ENCODE results near the gene NEMP2.
A peak's percentile ranks its signal among the peaks of the same experiment; 100 is the strongest.

The NEMP2 gene

GRCh38 chr2:190534310-190535120 is at the start of gene NEMP2:
Gene NEMP2, minus strand, starts transcription at chr2:190534722. Its CDS starts 67 bp downstream, at chr2:190534655.
- DNase-seq, result peak; percentile 80

GRCh38 chr2:190583507-190584337 is 49.2 kb upstream of the NEMP2 start:
- no peak for DNase-seq

- DNase-seq, result no peak
These were observed 48.4 kb upstream of the NEMP2 start for GRCh38 chr2:190582736-190583506.

GRCh38 chr2:190582019-190582418 is 47.5 kb upstream of the NEMP2 start:
- no peak for DNase-seq

GRCh38 chr2:190579915-190580846 is 45.7 kb upstream of the NEMP2 start:
- DNase-seq, result no peak

- DNase-seq, result no peak
These were observed 44.5 kb upstream of the NEMP2 start for GRCh38 chr2:190579058-190579410.

- DNase-seq, result no peak
These were observed 43.9 kb upstream of the NEMP2 start for GRCh38 chr2:190578158-190579057.

- DNase-seq, result no peak
These were observed 42.1 kb upstream of the NEMP2 start for GRCh38 chr2:190576573-190576972.

GRCh38 chr2:190575263-190575662 is 40.7 kb upstream of the NEMP2 start:
- no peak for DNase-seq

- DNase-seq, result peak; percentile 65
These were observed 39.6 kb upstream of the NEMP2 start for GRCh38 chr2:190574169-190574568.

- DNase-seq, result no peak
These were observed 37.7 kb upstream of the NEMP2 start for GRCh38 chr2:190572246-190572645.

GRCh38 chr2:190571686-190572085 is 37.2 kb upstream of the NEMP2 start:
- DNase-seq, result no peak

- DNase-seq, result no peak
These were observed 36.3 kb upstream of the NEMP2 start for GRCh38 chr2:190570871-190571270.

- DNase-seq, result no peak
These were observed 35.7 kb upstream of the NEMP2 start for GRCh38 chr2:190569994-190570755.

GRCh38 chr2:190564838-190565237 is 30.3 kb upstream of the NEMP2 start:
- DNase-seq, result no peak

- no peak for DNase-seq
These were observed 29.1 kb upstream of the NEMP2 start for GRCh38 chr2:190563646-190564045.

GRCh38 chr2:190563109-190563508 is 28.6 kb upstream of the NEMP2 start:
- no peak for DNase-seq

- DNase-seq, result no peak
These were observed 27.6 kb upstream of the NEMP2 start for GRCh38 chr2:190562121-190562520.

- DNase-seq, result no peak
These were observed 26.6 kb upstream of the NEMP2 start for GRCh38 chr2:190561094-190561493.

GRCh38 chr2:190554357-190555006 is 20.0 kb upstream of the NEMP2 start:
- no peak for DNase-seq

All from HCEC 1CT (cell line).